ENCODE data around the gene BRIP1.

The BRIP1 gene

GRCh38 chr17:61770043-61770442 is 93.3 kb downstream of the BRIP1 start:
- DNase-seq (ENCODE audit: insufficient read length, low spot score) (peak; percentile 6), FAIRE-seq (peak; percentile 74)

- FAIRE-seq (no peak), DNase-seq (ENCODE audit: insufficient read length, low spot score) (no peak)
Observed at GRCh38 chr17:61768405-61768804, 94.9 kb downstream of the BRIP1 start.

GRCh38 chr17:61766520-61766919 is 96.8 kb downstream of the BRIP1 start:
- DNase-seq (ENCODE audit: insufficient read length, low spot score) = peak; percentile 10
- no peak for FAIRE-seq

- no peak for FAIRE-seq
- no peak for DNase-seq (ENCODE audit: insufficient read length, low spot score)
Observed at GRCh38 chr17:61764846-61765245, 98.5 kb downstream of the BRIP1 start.

- no peak for FAIRE-seq
- DNase-seq (ENCODE audit: insufficient read length, low spot score) = no peak
Observed at GRCh38 chr17:61761827-61762226, 101.5 kb downstream of the BRIP1 start.

- no peak for DNase-seq (ENCODE audit: insufficient read length, low spot score)
- no peak for FAIRE-seq
Observed at GRCh38 chr17:61759362-61759761, 104.0 kb downstream of the BRIP1 start.

GRCh38 chr17:61758430-61758829 is 104.9 kb downstream of the BRIP1 start:
- FAIRE-seq = no peak
- no peak for DNase-seq (ENCODE audit: insufficient read length, low spot score)

GRCh38 chr17:61757168-61757567 is 106.2 kb downstream of the BRIP1 start:
- DNase-seq (ENCODE audit: insufficient read length, low spot score) = no peak
- no peak for FAIRE-seq

- FAIRE-seq (no peak), DNase-seq (ENCODE audit: insufficient read length, low spot score) (no peak)
Observed at GRCh38 chr17:61756561-61756960, 106.8 kb downstream of the BRIP1 start.

- FAIRE-seq (no peak), DNase-seq (ENCODE audit: insufficient read length, low spot score) (no peak)
Observed at GRCh38 chr17:61755668-61756067, 107.7 kb downstream of the BRIP1 start.

GRCh38 chr17:61755078-61755477 is 108.2 kb downstream of the BRIP1 start:
- DNase-seq (ENCODE audit: insufficient read length, low spot score) (no peak), FAIRE-seq (no peak)

GRCh38 chr17:61754124-61754523 is 109.2 kb downstream of the BRIP1 start:
- DNase-seq (ENCODE audit: insufficient read length, low spot score) = no peak

GRCh38 chr17:61753696-61754095 is 109.6 kb downstream of the BRIP1 start:
- no peak for DNase-seq (ENCODE audit: insufficient read length, low spot score)
- no peak for FAIRE-seq

More at GRCh38 chr17:61754124-61754523, 109.2 kb downstream of the BRIP1 start:
- no peak for FAIRE-seq

GRCh38 chr17:61750656-61751055 is 112.7 kb downstream of the BRIP1 start:
- DNase-seq (ENCODE audit: insufficient read length, low spot score) (no peak), FAIRE-seq (no peak)

- FAIRE-seq (no peak), DNase-seq (ENCODE audit: insufficient read length, low spot score) (no peak)
Observed at GRCh38 chr17:61749823-61750404, 113.4 kb downstream of the BRIP1 start.

- no peak for FAIRE-seq
Observed at GRCh38 chr17:61746248-61746985, 116.9 kb downstream of the BRIP1 start.

GRCh38 chr17:61744804-61745203 is 118.5 kb downstream of the BRIP1 start:
- FAIRE-seq = no peak
- no peak for DNase-seq (ENCODE audit: insufficient read length, low spot score)

More at GRCh38 chr17:61746248-61746985, 116.9 kb downstream of the BRIP1 start:
- DNase-seq (ENCODE audit: insufficient read length, low spot score) = no peak

GRCh38 chr17:61744252-61744651 is 119.1 kb downstream of the BRIP1 start:
- no peak for FAIRE-seq

GRCh38 chr17:61743766-61744165 is 119.6 kb downstream of the BRIP1 start:
- DNase-seq (ENCODE audit: insufficient read length, low spot score) = no peak
- no peak for FAIRE-seq

More at GRCh38 chr17:61744252-61744651, 119.1 kb downstream of the BRIP1 start:
- no peak for DNase-seq (ENCODE audit: insufficient read length, low spot score)

- FAIRE-seq (peak; percentile 82), DNase-seq (ENCODE audit: insufficient read length, low spot score) (no peak)
Observed at GRCh38 chr17:61739002-61739401, 124.3 kb downstream of the BRIP1 start.

- FAIRE-seq (no peak), DNase-seq (ENCODE audit: insufficient read length, low spot score) (no peak)
Observed at GRCh38 chr17:61738249-61738648, 125.1 kb downstream of the BRIP1 start.

- FAIRE-seq (peak; percentile 81), DNase-seq (ENCODE audit: insufficient read length, low spot score) (no peak)
Observed at GRCh38 chr17:61737820-61738219, 125.5 kb downstream of the BRIP1 start.
